ENCODE data around the gene ARIH2. TPM values are rescaled to one million over a fixed set of nuclear protein-coding genes. Genes with fewer than 3 reads are reported as not detected.
A peak's percentile ranks its signal among the peaks of the same experiment; 100 is the strongest.

ARIH2 gene
- total RNA-seq, 1 experiment from 2014 or later, result 122 TPM

GRCh38 chr3:49009396-49009795 is 90.8 kb downstream of the ARIH2 start:
- H2BK5ac ChIP-seq (ENCODE audit: insufficient read length, low read length), result no peak overlapping the region
- no peaks in the 10 kb centered on the region for H4K20me1 ChIP-seq (ENCODE audit: control insufficient read depth, insufficient read depth, insufficient read length)
- H3K9me3 Mint-ChIP-seq, result no peaks in the 10 kb centered on the region; a peak in 1 of 5 replicates
- H4K91ac ChIP-seq (ENCODE audit: insufficient read length, low read depth, low read length), result no peak overlapping the region
- peak overlapping the region; percentile 22 to 100; a peak in 4 of 5 replicates for H3K4me3 Mint-ChIP-seq
- no peak overlapping the region for H4K8ac ChIP-seq (replicated peaks; ENCODE audit: insufficient read length, low read depth, low read length)
- no peak overlapping the region for H3K9ac ChIP-seq (ENCODE audit: extremely low read depth, insufficient read length, low read length)
- H3K23me2 ChIP-seq (ENCODE audit: insufficient read length, low read depth, low read length, poor library complexity, severe bottlenecking), result peaks cover 13% of the 10 kb centered on the region
- TF ChIP-seq CTCF (conservative IDR thresholded peaks at IDR 0.05), result no peak
- H3K4ac ChIP-seq (ENCODE audit: low read depth, low read length), result no peak overlapping the region
- no peak overlapping the region for H3K23ac ChIP-seq (ENCODE audit: insufficient read length, low read depth, low read length)
- H2AK5ac ChIP-seq (ENCODE audit: insufficient read length, low read length), result no peak overlapping the region
- H3K18ac ChIP-seq (ENCODE audit: insufficient read length, low read depth, low read length), result no peak overlapping the region
- H3K4me1 Mint-ChIP-seq, result peaks cover 16 to 17% of the 10 kb centered on the region in 2 experiments
- no peak overlapping the region for H2BK15ac ChIP-seq (ENCODE audit: low read depth, low read length)
- no CpG with 5 or more reads among the region's 3 CpGs for WGBS (ENCODE audit: extremely low coverage, insufficient read length, low lambda C conversion rate)
- no peak overlapping the region for H3K14ac ChIP-seq (ENCODE audit: insufficient read depth, low read length)
- H3K4me1 ChIP-seq (ENCODE audit: insufficient read depth, low read length), result no peaks in the 10 kb centered on the region; the same call in 1 of the 2 replicates
- H2BK12ac ChIP-seq (ENCODE audit: insufficient read length, low read depth, low read length), result no peak overlapping the region
- DNase-seq, result no peak
- no peak overlapping the region for H3T11ph ChIP-seq (ENCODE audit: low read length)
- peaks cover 10% of the 10 kb centered on the region; the same call in 1 of the 2 replicates for H3K79me2 ChIP-seq (ENCODE audit: insufficient read depth, low read length)
- no peak overlapping the region for H2BK20ac ChIP-seq (ENCODE audit: low read depth, low read length, poor library complexity, severe bottlenecking)
- H3K36me3 Mint-ChIP-seq (ENCODE audit: insufficient read depth in 1 of 3, low read depth in 3 of 3), result peaks cover 9 to 48% (median 44%) of the 10 kb centered on the region in 3 experiments
- H2BK120ac ChIP-seq (ENCODE audit: low read depth, low read length, poor library complexity, severe bottlenecking), result no peak overlapping the region
- H3K9me3 ChIP-seq (ENCODE audit: control insufficient read depth, low read depth, low read length), result no peaks in the 10 kb centered on the region
- H3K4me2 ChIP-seq (ENCODE audit: insufficient read depth, insufficient read length, low read length), result no peak overlapping the region
- no peak overlapping the region for H3K56ac ChIP-seq (ENCODE audit: insufficient read length, low read depth, low read length)
- no peaks in the 10 kb centered on the region for H3K27me3 ChIP-seq (ENCODE audit: insufficient read depth, low read length)
- no peak overlapping the region for H3K27ac Mint-ChIP-seq
- H4K5ac ChIP-seq (ENCODE audit: insufficient read length, low read depth, low read length), result no peak overlapping the region
- H3K27me3 Mint-ChIP-seq (ENCODE audit: low read depth), result no peaks in the 10 kb centered on the region; the same call in 1 of the 2 replicates
- H3K27ac ChIP-seq (ENCODE audit: insufficient read length, low read depth, low read length), result no peak overlapping the region
- H2AFZ ChIP-seq (ENCODE audit: low read length), result no peak overlapping the region
- no peaks in the 10 kb centered on the region for H3K79me1 ChIP-seq (ENCODE audit: insufficient read depth, low read depth, low read length, poor library complexity, severe bottlenecking)
